ENCODE measurements around the gene GPR15LG.

- TF ChIP-seq CTCF (IDR thresholded peaks at IDR 0.05) (no peak), POLR2A (IDR thresholded peaks at IDR 0.05; ENCODE audit: low read depth) (no peak)
Measured at GRCh38 chr10:84201682-84202081, 28.1 kb downstream of the GPR15LG start.

All from esophagus muscularis mucosa (tissue), 3 donors.